WI38 (cell line): Measurements from ENCODE around the gene SPTB.

Source experiments
- H3K4me3 ChIP-seq: 2 replicates; pipeline ENCODE4 v1.5.1; 2011; ENCODE audit warnings: low read depth, mild to moderate bottlenecking, control low read depth, low read length
- TF ChIP-seq, protein P1 (sequence below): IDR thresholded peaks from 2 replicates; pipeline ENCODE4 v1.5.1; 2012; ENCODE audit warnings: low read depth, mild to moderate bottlenecking, control low read depth, low read length

The SPTB gene

DNA sequence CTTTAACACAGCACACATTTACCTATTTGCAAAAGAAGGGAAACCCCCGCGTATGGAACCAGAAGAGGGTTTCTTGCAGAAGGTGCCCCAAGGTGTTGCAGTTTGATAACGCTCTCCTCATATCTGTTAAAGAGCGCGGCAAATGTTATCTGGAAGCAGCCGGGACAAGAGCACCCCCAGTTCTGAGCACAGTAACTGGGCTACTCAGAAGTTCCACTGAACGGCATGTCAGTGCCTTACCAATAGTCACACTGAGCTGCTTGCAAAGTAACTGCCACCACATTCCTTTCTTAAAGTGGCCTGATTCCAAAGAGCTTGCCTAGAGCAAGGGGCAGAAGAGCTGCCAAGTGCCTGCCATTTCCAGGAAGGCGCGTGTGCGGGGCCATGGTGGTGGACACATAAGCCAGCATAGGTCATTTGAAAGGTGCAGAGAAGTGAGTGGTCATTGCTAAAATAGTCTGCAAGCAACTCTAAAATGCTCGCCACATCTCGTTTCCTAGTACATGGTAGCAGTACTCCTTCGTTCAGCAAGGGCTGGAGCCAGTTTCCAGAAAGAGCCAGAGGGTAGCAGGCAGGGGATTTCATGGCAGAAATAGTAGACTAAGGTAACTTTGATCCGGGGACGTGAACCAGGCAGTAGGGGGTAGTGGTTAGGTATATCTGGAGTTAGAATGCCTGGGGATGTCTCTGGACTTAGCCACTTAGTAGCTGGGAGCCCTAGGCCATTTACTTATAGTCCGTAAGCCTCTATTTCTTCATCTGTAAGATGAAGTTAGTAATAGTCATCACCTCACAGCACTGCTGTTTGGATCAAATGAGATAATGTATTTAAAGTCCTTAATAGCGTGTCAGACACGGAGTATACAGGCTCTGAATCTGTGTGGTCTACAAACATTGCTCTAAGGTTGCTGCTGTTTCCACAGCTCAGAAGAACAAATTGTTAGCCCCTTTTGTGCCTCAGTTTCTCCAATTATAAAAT is 37.6 kb downstream of the SPTB start:
- TF ChIP-seq, protein P1, sequence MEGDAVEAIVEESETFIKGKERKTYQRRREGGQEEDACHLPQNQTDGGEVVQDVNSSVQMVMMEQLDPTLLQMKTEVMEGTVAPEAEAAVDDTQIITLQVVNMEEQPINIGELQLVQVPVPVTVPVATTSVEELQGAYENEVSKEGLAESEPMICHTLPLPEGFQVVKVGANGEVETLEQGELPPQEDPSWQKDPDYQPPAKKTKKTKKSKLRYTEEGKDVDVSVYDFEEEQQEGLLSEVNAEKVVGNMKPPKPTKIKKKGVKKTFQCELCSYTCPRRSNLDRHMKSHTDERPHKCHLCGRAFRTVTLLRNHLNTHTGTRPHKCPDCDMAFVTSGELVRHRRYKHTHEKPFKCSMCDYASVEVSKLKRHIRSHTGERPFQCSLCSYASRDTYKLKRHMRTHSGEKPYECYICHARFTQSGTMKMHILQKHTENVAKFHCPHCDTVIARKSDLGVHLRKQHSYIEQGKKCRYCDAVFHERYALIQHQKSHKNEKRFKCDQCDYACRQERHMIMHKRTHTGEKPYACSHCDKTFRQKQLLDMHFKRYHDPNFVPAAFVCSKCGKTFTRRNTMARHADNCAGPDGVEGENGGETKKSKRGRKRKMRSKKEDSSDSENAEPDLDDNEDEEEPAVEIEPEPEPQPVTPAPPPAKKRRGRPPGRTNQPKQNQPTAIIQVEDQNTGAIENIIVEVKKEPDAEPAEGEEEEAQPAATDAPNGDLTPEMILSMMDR: no peak

DNA sequence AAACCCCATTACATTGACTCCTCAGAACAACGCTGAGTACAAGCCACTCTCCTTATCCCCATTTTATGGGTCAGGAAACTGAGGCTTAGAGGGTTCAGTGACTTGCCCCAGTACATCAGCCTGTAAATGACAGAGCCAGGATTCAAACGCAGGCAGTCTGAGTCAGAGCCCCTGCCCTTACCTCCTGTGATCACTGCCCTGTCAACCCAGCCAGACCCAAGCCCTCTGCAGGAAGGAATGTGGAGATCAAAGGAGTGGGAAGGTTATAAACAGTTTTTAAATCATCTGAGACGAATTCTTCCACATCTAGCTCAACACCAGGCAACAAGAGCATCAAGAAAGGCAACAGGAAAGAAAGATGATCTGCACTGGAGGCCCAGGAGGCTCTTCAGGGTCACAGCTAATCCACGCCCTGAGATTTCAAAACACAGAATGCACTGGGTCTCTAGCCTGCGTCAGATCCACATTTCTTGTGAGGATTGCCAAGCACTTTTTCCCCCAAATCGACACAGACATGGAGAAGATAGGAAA is 38.5 kb downstream of the SPTB start:
- TF ChIP-seq, protein P1: peak; percentile 61
- H3K4me3 ChIP-seq: no peak overlapping the region

More for the DNA sequence above, 37.6 kb downstream of the SPTB start:
- H3K4me3 ChIP-seq: no peak overlapping the region

DNA sequence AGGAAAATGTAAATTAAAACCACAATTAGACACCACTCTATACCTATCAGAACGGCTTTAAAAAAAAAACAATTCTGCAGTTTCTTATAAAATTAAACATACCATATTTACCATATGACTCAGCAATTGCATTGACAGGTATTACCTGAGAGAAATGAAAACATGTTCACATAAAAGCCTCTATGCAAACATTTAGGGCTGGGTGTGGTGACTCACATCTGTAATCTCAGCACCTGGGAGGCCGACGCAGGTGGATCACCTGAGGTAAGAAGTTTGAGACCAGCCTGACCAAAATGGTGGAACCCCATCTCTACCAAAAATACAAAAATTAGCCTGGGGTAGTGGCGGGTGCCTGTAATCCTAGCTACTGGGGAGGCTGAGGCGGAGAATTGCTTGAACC is 41.1 kb downstream of the SPTB start:
- TF ChIP-seq, protein P1: no peak
- no peak overlapping the region for H3K4me3 ChIP-seq

DNA sequence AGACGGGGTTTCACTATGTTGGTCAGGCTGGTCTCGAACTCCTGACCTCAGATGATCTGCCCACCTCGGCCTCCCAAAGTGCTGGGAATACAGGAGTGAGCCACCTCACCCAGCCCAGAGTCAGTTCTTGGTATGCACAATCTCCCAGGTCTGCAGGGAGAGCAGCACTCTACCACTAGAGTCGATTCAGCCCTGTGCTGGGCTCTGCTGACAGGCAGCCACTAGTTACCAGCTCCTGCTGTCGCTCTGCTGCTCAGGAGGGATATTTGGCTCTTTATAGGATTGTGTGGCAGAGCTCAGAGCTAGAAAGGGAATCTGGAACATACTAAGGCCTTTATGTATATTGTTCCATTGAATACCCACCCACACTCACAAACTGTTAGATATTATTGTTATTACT is 44.3 kb downstream of the SPTB start:
- TF ChIP-seq, protein P1: no peak

DNA sequence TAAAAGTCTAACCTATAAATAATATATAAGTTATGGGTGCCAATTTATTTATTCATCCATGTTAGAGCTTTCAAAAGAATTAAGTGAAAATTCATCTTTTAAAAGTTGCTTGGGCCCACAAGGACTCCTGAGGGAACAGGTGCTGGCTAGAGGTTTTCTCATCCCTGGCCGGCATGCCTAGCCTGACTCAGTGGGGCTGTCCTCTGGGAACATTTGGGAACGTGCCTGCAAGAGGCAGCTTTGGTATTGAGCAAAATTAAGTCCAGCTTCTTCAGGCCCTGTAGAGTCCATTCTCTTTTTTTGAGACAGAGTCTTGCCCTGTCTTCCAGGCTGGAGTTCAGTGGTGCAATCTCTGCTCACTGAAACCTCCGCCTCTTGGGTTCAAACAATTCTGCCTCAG is 44.7 kb downstream of the SPTB start:
- no peak overlapping the region for H3K4me3 ChIP-seq
- TF ChIP-seq, protein P1: no peak

More for the DNA sequence above, 44.3 kb downstream of the SPTB start:
- H3K4me3 ChIP-seq: no peak overlapping the region

DNA sequence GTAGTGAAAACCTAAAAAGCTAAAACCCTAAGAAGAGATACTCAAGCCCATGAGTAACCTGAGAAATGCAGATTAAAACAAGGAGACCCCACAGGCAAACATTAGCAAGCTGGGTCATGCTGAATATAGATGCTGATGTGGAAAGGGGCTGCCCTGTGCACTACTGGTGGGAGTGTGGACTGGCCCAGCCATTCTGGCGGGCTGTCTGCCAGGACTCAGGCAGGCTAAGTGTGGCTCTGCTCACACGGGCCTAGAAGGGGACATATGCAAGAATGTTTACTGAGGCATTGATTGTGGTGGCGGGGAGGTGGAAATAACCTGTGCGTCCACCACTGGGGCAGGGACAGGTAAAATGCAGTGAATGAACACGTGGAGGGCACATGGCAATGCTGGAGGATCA is 48.3 kb downstream of the SPTB start:
- TF ChIP-seq, protein P1: no peak
- H3K4me3 ChIP-seq: no peak overlapping the region

DNA sequence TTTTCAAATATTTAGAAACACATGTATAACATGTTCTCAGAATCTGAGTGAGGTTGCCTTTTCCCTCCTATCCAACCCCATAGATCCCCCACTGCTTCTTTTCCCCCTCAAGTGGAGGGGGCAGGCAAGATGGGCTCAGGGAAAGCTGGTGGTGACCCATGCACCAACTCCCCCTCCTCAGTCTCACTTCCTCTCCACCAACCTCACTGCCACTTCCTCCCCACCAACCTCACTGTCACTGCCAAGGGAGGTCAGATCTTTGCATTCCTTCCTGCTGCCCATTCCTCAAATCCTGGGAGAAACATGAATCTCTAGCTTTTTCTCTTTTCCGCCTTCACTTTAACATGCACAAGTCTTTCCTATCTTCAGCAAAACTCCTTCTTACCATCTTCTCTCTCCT is 48.7 kb downstream of the SPTB start:
- no peak overlapping the region for H3K4me3 ChIP-seq
- TF ChIP-seq, protein P1: no peak
